WERI-Rb-1 (cell line): ENCODE results near the gene R3HDM1.

Experiments used
- DNase-seq: peaks from one replicate; pipeline ENCODE4 v3.0.0-alpha.2; 2020
- H3K27ac ChIP-seq: fragments of 250-450 bp; sonication (Bioruptor Pico); 2 replicates; pipeline ENCODE4 v1.5.1; 2020; ENCODE audit warnings: mild to moderate bottlenecking, moderate library complexity
- H3K27me3 ChIP-seq: fragments of 250-450 bp; sonication (Bioruptor Pico); 2 replicates; pipeline ENCODE4 v1.5.1; 2021; ENCODE audit warnings: mild to moderate bottlenecking, low read depth, moderate library complexity; ENCODE audit not compliant: insufficient read depth, severe bottlenecking
- H3K36me3 ChIP-seq: fragments of 250-450 bp; sonication (Bioruptor Pico); 2 replicates; pipeline ENCODE4 v1.5.1; 2020; ENCODE audit warnings: mild to moderate bottlenecking, moderate library complexity
- H3K4me3 ChIP-seq: 2 replicates; pipeline ENCODE4 v1.5.1; 2011; ENCODE audit warnings: low read depth, mild to moderate bottlenecking, control low read depth, low read length
- H3K9me3 ChIP-seq: fragments of 250-450 bp; sonication (Bioruptor Pico); 2 replicates; pipeline ENCODE4 v1.5.1; 2021; ENCODE audit warnings: mild to moderate bottlenecking, moderate library complexity; ENCODE audit not compliant: severe bottlenecking
- TF ChIP-seq, protein P1 (sequence below): IDR thresholded peaks from 2 replicates; pipeline ENCODE4 v1.5.1; 2011; ENCODE audit warnings: low read depth, mild to moderate bottlenecking, control low read depth, inconsistent platforms, low read length

Gene R3HDM1

DNA sequence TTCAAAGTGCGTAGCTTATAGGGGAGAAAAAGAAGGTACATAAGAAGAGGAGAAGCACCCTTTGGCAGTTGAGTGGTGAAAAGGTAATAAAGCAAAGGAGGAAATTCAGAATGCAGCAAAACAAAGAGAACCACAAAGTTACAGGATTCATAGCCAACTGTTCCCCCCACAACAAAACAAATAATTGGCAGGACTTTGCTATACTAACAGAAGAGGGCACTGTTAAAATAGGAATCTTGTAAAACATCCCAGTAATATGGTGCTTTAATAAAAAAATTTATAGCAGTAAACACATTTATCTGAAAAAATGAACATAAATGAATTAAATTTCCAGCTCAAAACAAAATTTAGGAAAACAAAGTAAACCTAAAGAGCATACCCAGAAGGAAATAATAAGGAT is 42.3 kb downstream of the R3HDM1 start:
- TF ChIP-seq, protein P1, sequence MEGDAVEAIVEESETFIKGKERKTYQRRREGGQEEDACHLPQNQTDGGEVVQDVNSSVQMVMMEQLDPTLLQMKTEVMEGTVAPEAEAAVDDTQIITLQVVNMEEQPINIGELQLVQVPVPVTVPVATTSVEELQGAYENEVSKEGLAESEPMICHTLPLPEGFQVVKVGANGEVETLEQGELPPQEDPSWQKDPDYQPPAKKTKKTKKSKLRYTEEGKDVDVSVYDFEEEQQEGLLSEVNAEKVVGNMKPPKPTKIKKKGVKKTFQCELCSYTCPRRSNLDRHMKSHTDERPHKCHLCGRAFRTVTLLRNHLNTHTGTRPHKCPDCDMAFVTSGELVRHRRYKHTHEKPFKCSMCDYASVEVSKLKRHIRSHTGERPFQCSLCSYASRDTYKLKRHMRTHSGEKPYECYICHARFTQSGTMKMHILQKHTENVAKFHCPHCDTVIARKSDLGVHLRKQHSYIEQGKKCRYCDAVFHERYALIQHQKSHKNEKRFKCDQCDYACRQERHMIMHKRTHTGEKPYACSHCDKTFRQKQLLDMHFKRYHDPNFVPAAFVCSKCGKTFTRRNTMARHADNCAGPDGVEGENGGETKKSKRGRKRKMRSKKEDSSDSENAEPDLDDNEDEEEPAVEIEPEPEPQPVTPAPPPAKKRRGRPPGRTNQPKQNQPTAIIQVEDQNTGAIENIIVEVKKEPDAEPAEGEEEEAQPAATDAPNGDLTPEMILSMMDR: no peak
- H3K36me3 ChIP-seq: no peaks in the 10 kb centered on the region; the same call in 1 of the 2 replicates
- no peaks in the 10 kb centered on the region for H3K27me3 ChIP-seq
- H3K4me3 ChIP-seq: no peak overlapping the region
- no peak for DNase-seq
- no peak overlapping the region for H3K27ac ChIP-seq
- H3K9me3 ChIP-seq: no peaks in the 10 kb centered on the region

DNA sequence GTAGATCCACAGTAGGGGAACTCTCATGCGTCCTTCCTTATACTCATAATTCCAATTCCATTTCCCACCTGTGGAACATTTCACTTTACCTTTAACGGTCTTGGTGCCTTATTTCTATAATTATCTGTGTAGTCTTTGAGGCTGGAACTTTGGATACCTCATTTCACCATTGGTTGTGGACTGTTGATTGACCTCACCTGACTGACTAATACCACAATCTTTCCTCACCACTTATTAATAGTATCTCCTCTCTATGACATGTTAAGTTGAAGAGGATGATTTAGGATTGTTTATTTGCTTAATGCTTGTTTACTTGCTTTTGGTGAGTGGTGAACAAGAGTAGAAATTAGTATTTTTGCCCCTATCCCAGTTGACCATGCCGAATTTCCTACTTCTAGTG is 50.0 kb downstream of the R3HDM1 start:
- Histone ChIP-seq H3K4me3 (no peak overlapping the region), H3K27me3 (no peaks in the 10 kb centered on the region), H3K9me3 (no peaks in the 10 kb centered on the region), H3K27ac (no peak overlapping the region), H3K36me3 (no peaks in the 10 kb centered on the region; the same call in 1 of the 2 replicates)
- DNase-seq: no peak
- TF ChIP-seq, protein P1: no peak

DNA sequence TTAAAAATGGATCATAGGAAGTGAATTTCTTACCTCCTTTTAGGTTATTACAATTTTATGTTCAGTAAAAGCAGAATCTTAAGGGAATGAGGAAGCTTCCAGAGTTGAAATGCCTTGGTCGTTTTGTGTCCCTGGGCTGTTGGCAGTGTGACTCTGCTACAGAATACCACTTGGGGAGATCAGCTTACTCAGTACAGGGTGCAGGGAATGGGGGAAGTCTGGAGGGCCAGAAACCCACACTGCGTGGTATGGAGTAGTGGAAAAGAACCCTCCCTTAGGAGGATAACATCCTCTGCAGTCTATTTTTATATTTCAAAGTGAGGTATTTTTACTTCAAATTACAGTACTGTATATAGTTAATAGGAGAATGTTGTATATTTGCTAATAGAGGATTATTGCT is 51.1 kb downstream of the R3HDM1 start:
- Histone ChIP-seq H3K27me3 (no peaks in the 10 kb centered on the region), H3K4me3 (no peak overlapping the region), H3K9me3 (no peaks in the 10 kb centered on the region), H3K27ac (no peak overlapping the region), H3K36me3 (no peaks in the 10 kb centered on the region; the same call in 1 of the 2 replicates)
- no peak for DNase-seq
- TF ChIP-seq, protein P1: no peak

DNA sequence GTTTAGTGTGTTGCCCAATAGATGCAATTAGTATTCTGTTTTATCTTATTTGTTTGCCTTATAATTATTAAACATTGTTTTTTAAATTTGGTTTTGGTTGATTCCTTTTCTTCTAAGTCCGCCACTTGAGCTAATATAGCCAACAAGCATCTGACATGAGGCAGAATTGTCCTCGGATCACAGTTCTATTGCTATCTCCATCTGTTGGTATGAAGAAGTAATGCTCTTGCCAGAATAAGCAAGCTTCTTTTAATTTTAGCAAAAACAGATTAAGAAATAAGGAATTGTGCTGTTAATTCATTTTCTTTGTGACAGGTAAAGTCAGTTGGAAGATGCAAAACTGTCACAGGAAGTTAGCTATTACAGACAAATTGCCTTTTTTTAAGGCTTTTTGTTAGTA is 54.3 kb downstream of the R3HDM1 start:
- H3K4me3 ChIP-seq: no peak overlapping the region
- H3K36me3 ChIP-seq: no peaks in the 10 kb centered on the region; the same call in 1 of the 2 replicates
- TF ChIP-seq, protein P1: no peak
- H3K9me3 ChIP-seq: no peaks in the 10 kb centered on the region
- H3K27ac ChIP-seq: no peak overlapping the region
- no peaks in the 10 kb centered on the region for H3K27me3 ChIP-seq
- no peak for DNase-seq

DNA sequence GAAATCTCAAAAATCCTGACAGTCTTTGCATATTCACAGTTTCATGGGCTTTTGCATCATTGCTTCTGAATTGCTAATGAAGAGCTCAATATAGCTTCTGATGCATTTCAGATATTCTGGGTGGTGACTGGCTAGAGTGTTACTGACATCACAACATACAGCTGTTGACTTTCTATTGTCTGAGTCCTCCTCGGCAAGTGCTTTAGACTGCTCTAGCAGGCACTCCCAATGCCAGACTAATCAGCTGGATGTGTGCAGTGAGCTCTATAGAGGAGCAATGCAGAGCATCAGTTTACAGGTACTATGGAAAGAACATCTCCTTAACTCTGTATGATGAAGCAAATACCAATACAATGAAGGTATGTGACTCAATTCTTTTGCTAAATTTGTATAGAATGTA is 54.9 kb downstream of the R3HDM1 start:
- Histone ChIP-seq H3K4me3 (no peak overlapping the region), H3K36me3 (no peaks in the 10 kb centered on the region; the same call in 1 of the 2 replicates), H3K27me3 (no peaks in the 10 kb centered on the region), H3K9me3 (no peaks in the 10 kb centered on the region), H3K27ac (no peak overlapping the region)
- TF ChIP-seq, protein P1: no peak
- DNase-seq: no peak

DNA sequence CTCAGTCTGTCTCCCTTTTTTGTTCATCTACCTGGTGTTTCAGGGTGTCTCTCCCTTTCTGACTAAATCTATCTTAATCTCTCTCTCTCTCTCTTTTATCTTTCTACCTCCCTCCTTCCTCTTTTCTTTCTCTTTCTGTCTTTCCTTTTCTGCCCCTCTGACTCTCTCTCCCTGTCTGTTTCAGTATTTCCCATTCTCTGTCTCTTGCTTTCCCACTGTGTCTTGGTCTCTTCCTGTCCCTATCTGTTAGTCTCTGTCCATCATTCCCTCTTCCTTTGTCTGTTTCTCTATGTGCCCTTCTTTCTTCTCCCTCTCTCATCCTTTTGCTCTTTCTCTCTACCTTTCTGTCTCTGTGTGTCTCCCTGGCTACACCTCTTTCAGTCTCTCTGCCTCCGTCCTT is 56.7 kb downstream of the R3HDM1 start:
- no peak for DNase-seq
- Histone ChIP-seq H3K9me3 (peaks cover 3% of the 10 kb centered on the region), H3K27ac (no peak overlapping the region), H3K36me3 (no peaks in the 10 kb centered on the region; the same call in 1 of the 2 replicates), H3K4me3 (no peak overlapping the region), H3K27me3 (no peaks in the 10 kb centered on the region)
- TF ChIP-seq, protein P1: no peak
